ENCODE measurements around the gene FRMD4B. TPM values are rescaled to one million over a fixed set of nuclear protein-coding genes. Genes with fewer than 3 reads are reported as not detected.

FRMD4B gene
- polyA plus RNA-seq, 1 donor: 14.0 TPM

DNA sequence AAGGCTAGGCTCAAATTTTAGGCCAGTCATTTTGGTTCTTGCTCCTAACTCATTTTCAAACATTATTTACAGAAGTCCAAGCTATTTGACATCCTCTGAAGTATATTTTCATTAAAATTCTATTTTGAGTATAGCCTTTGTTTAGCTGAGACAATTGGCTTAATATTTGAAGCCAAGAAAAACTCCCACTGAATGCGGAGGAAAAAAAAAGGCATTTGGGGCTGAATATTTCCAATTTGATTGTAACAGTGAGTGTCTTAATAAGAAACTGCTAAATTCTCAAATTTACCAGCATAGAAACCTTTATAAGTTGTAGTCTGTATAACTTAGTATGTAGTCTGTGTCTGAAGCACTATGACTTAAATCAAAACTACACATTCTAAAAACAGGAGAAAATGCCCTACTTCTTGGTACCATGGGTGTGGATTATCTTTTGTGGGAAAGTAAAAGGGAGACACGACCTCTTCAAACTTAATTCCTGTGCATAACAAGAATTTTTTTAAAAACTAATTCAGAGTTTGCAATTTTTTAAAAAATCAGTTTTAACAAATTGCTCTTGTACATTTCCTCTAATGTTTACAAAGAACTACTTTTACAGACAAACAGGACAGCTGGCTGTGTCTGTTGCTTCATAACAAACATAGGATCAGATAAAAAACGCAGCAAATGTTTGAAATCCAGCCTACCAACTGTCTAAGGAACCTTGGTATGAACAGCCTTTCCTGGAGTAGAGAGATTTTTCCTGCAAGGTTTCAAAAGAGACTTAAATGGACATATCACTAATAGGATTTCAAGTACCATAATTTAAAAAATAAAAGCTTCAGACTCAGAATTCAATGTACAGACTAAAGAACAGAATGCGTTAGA is 210.8 kb downstream of the FRMD4B start:
- no peak for DNase-seq (ENCODE audit: low read depth)

GRCh38 chr3:69174445-69174844 is 211.4 kb downstream of the FRMD4B start:
- DNase-seq (ENCODE audit: low read depth): no peak

DNA sequence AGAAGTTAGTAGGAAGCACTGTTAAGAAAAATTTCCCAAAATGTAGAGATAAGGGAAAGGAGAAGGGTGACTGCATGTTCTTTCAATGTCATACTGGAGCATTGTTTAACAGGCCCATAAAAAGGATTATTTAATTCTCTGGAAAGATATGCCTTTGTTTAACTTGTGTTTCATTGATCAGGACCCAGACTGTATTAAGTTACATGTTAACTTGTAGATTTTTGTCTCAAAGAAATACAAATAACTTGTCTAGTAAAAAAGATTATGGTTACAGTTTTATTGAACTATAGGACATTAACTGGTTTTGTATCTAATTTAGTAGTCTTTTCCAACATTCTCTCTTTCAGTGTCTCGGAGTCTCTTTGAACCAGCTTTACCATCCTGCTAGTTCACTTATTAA is 213.8 kb downstream of the FRMD4B start:
- no peak for DNase-seq (ENCODE audit: low read depth)

GRCh38 chr3:69166446-69166845 is 219.4 kb downstream of the FRMD4B start:
- no peak for DNase-seq (ENCODE audit: low read depth)

DNA sequence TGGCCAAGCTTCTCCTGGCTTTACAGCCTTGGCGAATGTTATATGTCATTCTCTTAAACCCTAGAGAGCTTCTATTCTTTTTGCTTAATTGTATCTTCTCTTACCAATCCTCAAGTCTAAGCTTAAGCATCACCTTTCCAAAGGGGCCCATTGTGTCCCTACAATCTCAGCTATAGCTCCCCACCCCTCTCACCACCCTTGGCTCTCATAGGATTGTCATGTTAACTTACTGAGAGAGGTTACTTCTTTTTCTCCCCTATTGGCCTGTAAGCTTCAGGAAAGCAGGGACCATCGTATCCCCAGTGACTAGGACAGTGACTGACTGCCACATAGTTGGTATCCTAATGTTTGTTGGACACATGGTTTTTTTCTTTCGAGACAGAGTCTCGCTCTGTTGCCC is 220.1 kb downstream of the FRMD4B start:
- no peak for DNase-seq (ENCODE audit: low read depth)

GRCh38 chr3:69164296-69164695 is 221.6 kb downstream of the FRMD4B start:
- DNase-seq (ENCODE audit: low read depth): no peak

DNA sequence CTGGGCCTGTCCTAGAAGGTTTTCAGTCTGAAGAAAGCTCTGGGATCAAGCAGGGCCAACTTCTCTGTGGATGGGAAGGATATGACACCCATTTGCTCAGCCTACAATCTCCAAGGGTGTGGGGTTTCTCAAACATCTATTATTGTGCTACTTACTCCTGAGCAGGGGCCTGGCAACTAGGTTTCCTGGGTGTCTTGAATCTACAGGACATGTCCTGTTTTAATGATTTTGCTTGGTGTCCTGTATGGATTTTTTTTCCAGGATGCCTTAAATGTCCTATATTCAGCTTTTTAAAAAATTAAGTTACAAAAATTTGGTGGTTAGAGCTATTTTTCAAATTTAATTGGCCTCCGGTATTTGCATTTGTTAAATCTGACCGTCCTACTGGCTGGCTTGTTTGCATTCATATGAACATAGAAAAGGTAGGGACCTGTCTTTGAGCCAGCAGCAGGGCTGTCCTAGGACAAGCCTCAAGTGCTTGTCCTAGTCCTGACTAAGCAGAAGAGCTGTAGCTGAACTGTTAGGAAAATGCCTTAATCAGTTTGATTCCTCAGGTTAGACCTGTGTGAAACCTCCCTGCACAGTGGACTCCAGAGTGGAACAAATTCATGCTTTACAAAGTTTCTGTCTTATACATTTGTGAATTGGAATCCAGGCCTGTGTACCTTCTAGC is 223.4 kb downstream of the FRMD4B start:
- no peak for DNase-seq (ENCODE audit: low read depth)

DNA sequence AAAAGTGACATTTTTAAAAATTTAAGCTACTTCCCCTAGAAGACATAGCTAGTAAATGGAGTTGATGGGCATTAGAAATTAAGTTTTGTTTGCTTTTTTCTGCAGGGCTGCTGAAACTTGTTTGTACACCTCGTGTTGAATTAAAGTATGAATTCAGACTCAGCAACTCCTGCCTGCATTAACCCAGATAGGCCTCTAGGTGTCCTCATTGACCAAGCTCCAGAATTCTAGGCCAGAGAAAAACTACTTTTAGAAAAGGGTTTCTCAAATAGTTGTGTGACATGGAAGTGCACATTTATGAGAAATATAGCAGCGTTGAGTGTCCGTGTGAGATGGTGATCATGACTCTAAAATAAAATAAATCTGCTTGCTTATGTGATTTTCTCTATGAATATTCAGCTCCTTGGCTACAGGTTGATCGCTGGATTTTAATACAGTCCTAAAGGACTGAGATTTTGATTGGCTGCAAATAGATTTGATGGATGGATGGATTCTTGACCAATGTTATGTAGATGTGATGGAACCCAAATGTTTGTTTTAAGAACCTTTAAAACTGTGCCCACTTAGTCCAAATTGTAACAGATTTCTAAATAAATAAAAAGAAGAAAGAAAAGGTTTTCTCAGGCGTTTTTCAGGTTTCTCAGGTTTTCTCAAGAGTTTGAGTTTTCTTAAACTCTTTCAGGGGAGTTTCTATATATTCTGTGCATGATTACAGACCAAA is 224.1 kb downstream of the FRMD4B start:
- peak; percentile 26 for DNase-seq (ENCODE audit: low read depth)

GRCh38 chr3:69160525-69160924 is 225.4 kb downstream of the FRMD4B start:
- no peak for DNase-seq (ENCODE audit: low read depth)

DNA sequence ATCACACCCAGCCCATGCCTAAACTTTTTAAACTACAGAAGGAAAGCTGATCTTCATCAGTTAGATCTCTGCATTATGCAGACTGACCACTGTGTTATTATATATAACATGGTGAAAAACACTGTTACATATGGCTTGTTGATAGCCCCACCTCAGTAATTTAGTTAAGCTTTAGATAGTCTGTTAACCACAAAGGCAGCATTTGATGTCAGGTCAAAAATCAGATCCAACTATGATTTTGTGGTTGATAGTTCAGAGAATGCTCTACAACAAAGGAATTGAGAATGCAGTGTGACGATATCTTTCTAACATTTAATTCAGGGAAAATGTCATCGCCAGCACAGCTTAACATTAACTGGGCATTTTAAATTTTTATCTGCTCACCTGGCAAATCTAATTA is 225.8 kb downstream of the FRMD4B start:
- no peak for DNase-seq (ENCODE audit: low read depth)

- no peak for DNase-seq (ENCODE audit: low read depth)
These were observed 236.3 kb downstream of the FRMD4B start for GRCh38 chr3:69149586-69149985.

DNA sequence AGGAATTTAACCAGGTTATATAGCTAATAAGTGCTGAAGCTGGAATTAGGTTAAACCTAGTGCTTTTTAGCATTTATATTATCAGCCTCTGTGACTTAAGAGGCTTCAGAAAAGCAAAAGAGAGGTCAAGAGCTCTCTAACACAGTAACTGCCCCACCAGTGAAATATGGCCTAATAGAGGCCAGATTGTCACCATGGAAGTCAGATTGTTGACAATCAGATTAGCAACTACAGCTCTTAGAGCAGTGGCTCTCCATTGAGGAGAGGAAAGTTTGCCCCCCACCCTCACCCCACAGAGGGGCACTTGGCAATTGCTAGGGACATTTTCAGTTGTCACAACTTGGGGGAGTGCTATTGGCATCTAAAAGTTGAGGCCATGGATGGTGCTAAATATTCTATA is 240.2 kb downstream of the FRMD4B start:
- DNase-seq (ENCODE audit: low read depth): no peak

- DNase-seq (ENCODE audit: low read depth): no peak
These were observed 241.2 kb downstream of the FRMD4B start for GRCh38 chr3:69144631-69145245.

- no peak for DNase-seq (ENCODE audit: low read depth)
These were observed 242.3 kb downstream of the FRMD4B start for GRCh38 chr3:69143612-69144011.

- DNase-seq (ENCODE audit: low read depth): no peak
These were observed 243.0 kb downstream of the FRMD4B start for GRCh38 chr3:69142797-69143454.

- no peak for DNase-seq (ENCODE audit: low read depth)
These were observed 243.8 kb downstream of the FRMD4B start for GRCh38 chr3:69142090-69142489.

GRCh38 chr3:69141313-69141712 is 244.6 kb downstream of the FRMD4B start:
- DNase-seq (ENCODE audit: low read depth): no peak

GRCh38 chr3:69137412-69137811 is 248.5 kb downstream of the FRMD4B start:
- no peak for DNase-seq (ENCODE audit: low read depth)

DNA sequence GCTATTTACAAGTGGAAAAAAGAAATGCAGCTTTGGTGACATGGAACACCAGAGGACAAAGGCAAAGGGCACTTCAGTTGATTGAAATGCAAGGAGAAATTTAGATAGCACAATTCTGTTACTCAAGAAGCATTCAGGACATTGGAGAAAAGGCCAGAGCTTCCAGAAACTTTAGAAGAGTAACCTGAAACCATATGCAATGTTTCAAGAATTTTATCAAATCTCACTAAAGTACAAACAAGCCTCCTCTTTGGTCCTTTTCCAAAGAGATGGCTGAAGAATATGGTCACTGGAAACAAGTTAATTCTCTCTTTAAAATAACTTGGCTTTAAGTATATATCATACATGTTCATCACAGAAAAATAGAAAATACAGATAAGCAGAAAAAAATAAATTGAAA is 248.9 kb downstream of the FRMD4B start:
- no peak for DNase-seq (ENCODE audit: low read depth)

DNA sequence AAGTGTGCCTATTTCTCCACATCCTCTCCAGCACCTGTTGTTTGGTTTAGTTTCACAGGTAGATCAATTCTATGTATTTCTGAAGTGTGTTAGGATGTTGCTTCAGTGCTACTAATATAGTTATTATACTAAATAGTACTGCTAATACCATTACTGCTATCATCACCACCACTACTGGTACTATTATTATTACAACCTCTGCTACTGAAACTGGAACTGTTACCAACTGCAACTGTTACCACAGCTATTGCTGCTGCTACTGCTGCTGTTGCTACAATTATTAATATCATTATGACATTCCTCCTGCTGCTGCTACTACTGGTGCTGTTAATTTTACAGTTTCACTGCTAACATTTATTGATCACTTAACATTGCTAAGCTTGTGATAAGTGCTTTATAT is 255.2 kb downstream of the FRMD4B start:
- no peak for DNase-seq (ENCODE audit: low read depth)

DNA sequence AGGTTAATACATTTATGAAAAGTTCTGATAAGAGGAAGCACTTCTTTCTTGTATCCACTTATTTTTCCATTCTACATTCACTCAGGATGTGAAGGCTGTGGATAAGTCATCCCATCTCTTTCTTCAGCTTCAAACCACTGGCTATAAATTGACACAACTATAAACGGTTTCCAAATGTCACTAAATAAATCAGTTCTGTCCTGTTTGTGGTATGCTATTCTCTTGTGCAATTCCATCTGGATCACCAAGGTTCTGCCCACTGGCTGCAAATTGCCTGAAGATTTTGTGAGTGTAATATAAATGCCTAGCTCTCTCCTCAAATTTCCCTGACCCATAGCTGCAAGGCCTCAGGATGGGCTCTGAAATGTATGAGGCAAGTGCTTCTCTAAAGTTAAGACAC is 256.4 kb downstream of the FRMD4B start:
- DNase-seq (ENCODE audit: low read depth): no peak

- DNase-seq (ENCODE audit: low read depth): no peak
These were observed 257.4 kb downstream of the FRMD4B start for GRCh38 chr3:69128509-69128908.
